Mucosa of rectum (tissue), 2 donors: ENCODE results near the gene RSRC1.
"Not testable (repeated sequence)": the region's sequence is repeated elsewhere in the genome, so short reads cannot be mapped to it uniquely, and the experiment has no call there.

ENCODE experiments used
- H3K27ac ChIP-seq, 2 donors: one replicate each; pipeline ENCODE4 v1.7.0; 2013; ENCODE audit warnings: inconsistent platforms in 2 of 2, low read depth in 2 of 2, low read length in 2 of 2
- H3K27me3 ChIP-seq, 2 donors: one replicate each; pipeline ENCODE4 v1.7.0; 2013; ENCODE audit warnings: low read length in 2 of 2; ENCODE audit not compliant: control insufficient read depth in 2 of 2, insufficient read depth in 2 of 2
- H3K36me3 ChIP-seq, 2 donors: one replicate each; pipeline ENCODE4 v1.7.0; 2013; ENCODE audit warnings: low read length in 2 of 2; ENCODE audit not compliant: control insufficient read depth in 2 of 2, insufficient read depth in 2 of 2
- H3K4me1 ChIP-seq, 2 donors: one replicate each; pipeline ENCODE4 v1.7.0; 2013; ENCODE audit warnings: low read length in 2 of 2, mild to moderate bottlenecking in 1 of 2; ENCODE audit not compliant: control insufficient read depth in 2 of 2, insufficient read depth in 2 of 2
- H3K4me3 ChIP-seq, 2 donors: one replicate each; pipeline ENCODE4 v1.7.0; 2013; ENCODE audit warnings: low read length in 2 of 2
- H3K9ac ChIP-seq, 2 donors: one replicate each; pipeline ENCODE4 v1.7.0; 2013; ENCODE audit warnings: low read length in 2 of 2, low read depth in 1 of 2, mild to moderate bottlenecking in 1 of 2
- H3K9me3 ChIP-seq, 2 donors: one replicate each; pipeline ENCODE4 v1.7.0; 2013; ENCODE audit warnings: low read length in 2 of 2; ENCODE audit not compliant: control insufficient read depth in 2 of 2
- donor health status: healthy.
- donor health status: Normal muscosa, but diverticular disease.

Gene RSRC1

DNA sequence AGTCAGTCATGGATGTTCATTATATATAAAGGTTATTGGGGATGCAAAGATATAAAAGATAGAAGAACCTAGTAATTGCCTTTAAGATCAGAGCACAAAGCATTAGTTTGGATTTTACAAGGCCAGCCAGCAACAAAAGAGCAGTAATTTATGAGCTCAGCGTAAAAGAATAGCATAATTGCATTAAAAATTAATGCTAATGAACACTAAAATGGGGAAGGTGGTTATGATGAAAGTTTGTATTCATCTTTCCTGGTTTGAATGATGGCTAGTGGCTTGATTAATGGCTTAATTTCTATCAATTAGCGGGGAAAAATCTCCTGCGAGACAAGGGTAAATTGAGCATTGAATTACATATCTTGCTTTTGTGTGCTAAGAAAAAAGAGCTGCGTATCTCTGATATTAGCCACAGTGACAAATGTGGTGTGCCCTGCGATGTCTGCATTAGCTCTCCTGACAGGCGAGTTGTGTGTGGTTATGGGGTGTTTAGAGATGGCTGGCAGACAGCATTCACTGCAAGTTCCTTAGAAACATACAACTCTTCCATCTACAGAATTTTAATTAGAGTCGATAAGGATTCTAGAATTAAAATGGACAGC, 418.3 kb downstream of the RSRC1 start:
- no peak overlapping the region for H3K27ac ChIP-seq

DNA sequence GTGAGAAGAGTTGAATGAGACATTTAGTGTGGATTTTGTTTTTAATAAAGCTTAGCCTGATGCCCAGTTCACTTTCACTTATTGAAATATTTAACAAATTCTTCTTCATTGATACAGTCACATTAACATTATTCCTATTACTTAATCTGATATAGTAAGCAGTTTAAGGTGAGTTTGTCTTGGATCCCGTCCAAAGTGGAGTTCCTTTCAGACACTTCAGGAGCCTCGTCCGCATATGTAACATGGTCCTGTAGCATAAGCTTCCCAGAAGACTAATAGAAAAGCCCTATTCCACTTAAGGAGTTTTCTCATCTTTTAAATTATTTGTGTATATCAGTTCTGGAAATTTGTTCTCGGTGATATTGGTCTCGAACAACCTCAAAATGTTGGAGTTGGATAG, 421.4 kb downstream of the RSRC1 start:
- Histone ChIP-seq H3K36me3 (no peaks in the 10 kb centered on the region), H3K4me3 (no peak overlapping the region), H3K27ac (no peak overlapping the region), H3K9me3 (no peaks in the 10 kb centered on the region), H3K27me3 (no peaks in the 10 kb centered on the region), H3K9ac (no peak overlapping the region), H3K4me1 (no peaks in the 10 kb centered on the region)

More for the DNA sequence above, 418.3 kb downstream of the RSRC1 start:
- H3K27me3 ChIP-seq: no peaks in the 10 kb centered on the region
- H3K9me3 ChIP-seq: no peaks in the 10 kb centered on the region
- no peak overlapping the region for H3K9ac ChIP-seq
- no peaks in the 10 kb centered on the region for H3K4me1 ChIP-seq
- H3K4me3 ChIP-seq: no peak overlapping the region
- no peaks in the 10 kb centered on the region for H3K36me3 ChIP-seq

DNA sequence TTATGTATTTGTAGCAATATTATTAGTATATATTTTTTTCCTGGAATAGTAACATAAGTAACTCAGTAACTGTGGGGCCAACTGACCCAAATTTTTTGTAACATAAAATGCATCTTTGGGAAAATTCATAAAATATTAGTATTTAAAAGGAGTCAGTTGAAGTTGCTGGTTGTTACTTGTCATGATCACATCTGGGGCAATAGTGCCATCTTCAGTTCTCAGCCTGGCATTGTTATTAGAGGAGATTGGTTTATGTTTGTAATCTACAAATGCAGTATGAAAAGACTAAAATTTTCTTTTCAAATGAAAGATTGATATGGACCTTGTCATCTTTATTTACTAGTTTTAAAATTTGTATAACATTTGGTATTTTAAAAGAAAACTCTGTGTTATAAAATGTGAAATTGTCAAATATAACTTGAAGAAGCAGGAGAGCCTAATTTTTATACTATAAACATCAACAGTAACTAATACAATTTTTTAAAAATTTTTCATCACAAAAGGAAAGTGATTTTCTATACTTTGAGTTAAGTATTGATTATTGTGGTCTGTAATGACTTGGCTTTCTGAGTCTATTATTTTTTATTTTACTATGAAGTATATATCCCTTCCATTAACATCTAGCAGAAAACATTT, 422.3 kb downstream of the RSRC1 start:
- H3K9ac ChIP-seq: no peak overlapping the region
- H3K4me3 ChIP-seq: no peak overlapping the region
- H3K9me3 ChIP-seq: no peaks in the 10 kb centered on the region
- H3K4me1 ChIP-seq: no peaks in the 10 kb centered on the region
- H3K36me3 ChIP-seq: no peaks in the 10 kb centered on the region
- no peak overlapping the region for H3K27ac ChIP-seq
- H3K27me3 ChIP-seq: no peaks in the 10 kb centered on the region

DNA sequence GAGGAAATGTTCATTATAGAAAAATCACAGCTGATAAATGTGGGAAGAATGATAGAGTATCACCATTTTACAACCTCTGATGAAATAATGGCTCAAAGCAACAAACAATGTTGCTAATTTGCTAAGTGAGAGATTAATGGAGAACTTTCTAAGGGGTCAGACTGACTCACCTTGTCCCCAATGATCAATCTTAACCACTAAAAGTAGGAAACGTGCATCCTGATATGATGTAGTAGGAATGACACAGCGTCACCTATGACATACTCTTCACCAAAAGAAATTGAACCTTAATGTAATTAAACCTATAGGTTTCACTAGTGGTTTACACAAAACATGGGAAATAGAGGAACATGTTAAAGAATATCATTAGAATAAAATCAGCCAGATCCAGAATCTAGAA, 426.0 kb downstream of the RSRC1 start:
- H3K27ac ChIP-seq: no peak overlapping the region
- no peaks in the 10 kb centered on the region for H3K4me1 ChIP-seq
- no peaks in the 10 kb centered on the region for H3K27me3 ChIP-seq
- no peak overlapping the region for H3K9ac ChIP-seq
- H3K9me3 ChIP-seq: no peaks in the 10 kb centered on the region
- no peaks in the 10 kb centered on the region for H3K36me3 ChIP-seq
- H3K4me3 ChIP-seq: no peak overlapping the region

DNA sequence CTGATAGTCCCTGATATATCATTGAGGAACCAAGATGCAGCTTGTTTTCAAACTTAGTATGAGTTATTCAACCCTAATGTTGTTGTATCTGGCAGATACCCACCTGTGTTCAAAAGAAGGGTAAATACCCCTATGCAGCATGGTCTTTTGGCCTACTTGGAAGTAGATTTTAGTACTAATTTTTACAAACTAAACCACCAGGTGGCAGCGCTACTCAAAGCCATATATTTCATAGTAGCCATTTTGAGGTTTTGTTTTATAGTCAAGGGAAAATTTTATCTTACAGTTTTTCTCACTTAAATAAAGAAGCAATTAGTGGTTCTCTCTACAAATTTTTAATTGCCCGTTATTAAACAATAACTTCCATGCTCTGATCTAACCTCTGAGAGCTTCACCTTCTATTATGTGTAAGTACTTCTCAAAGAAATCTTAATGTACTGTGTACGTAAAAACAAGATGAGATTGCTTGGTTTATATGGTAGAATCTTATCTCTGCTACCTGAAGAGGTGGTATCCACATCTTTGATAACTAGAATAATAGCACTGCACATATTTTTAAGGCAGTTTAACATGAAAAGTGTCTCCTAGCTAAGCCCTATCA, 429.6 kb downstream of the RSRC1 start:
- Histone ChIP-seq H3K4me1 (no peaks in the 10 kb centered on the region), H3K9me3 (no peaks in the 10 kb centered on the region), H3K9ac (no peak overlapping the region), H3K4me3 (no peak overlapping the region), H3K36me3 (no peaks in the 10 kb centered on the region), H3K27me3 (no peaks in the 10 kb centered on the region), H3K27ac (no peak overlapping the region)

DNA sequence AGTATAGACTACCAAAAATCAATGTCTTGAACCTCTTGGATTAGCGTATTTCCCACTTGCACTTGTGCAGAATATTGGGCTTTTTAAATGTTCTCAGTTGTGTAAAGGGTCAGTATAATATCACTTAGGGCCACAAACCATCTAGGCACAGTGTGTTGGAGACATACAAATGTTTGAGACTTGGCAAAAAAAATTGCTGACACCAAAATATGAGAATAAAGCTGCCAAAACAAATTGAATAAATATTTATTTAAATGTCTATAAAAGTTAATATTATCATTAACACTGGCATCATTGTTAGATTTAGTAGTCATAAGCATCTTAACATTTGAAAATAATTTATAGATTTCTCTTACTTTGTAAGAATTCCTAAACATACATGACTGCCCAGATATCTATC, 430.2 kb downstream of the RSRC1 start:
- no peaks in the 10 kb centered on the region for H3K4me1 ChIP-seq
- no peak overlapping the region for H3K4me3 ChIP-seq
- H3K27ac ChIP-seq: no peak overlapping the region
- H3K36me3 ChIP-seq: no peaks in the 10 kb centered on the region
- no peak overlapping the region for H3K9ac ChIP-seq
- no peaks in the 10 kb centered on the region for H3K27me3 ChIP-seq
- H3K9me3 ChIP-seq: no peaks in the 10 kb centered on the region

DNA sequence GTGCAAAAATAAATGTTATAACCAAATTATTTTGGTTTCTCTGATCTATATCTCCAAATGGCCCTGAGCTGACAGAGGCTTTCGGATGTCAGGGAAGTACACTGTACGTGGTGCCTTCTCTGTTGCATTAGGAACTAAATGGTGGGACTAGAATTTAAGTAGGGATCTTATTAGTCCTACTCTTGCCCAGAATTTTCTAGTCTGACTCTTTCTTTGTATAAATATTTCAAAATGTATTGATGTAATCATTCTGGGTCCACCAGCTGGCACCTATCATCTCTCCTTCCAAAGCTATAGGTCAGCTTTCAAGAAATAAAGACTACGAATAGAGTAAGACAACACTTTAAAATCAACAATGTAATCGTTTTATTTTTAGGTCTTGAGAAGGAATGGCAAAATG, 438.8 kb downstream of the RSRC1 start:
- no peak overlapping the region for H3K27ac ChIP-seq
- no peaks in the 10 kb centered on the region for H3K36me3 ChIP-seq
- H3K4me1 ChIP-seq: no peaks in the 10 kb centered on the region
- H3K9ac ChIP-seq: no peak overlapping the region
- H3K27me3 ChIP-seq: no peaks in the 10 kb centered on the region
- no peaks in the 10 kb centered on the region for H3K9me3 ChIP-seq
- H3K4me3 ChIP-seq: no peak overlapping the region

DNA sequence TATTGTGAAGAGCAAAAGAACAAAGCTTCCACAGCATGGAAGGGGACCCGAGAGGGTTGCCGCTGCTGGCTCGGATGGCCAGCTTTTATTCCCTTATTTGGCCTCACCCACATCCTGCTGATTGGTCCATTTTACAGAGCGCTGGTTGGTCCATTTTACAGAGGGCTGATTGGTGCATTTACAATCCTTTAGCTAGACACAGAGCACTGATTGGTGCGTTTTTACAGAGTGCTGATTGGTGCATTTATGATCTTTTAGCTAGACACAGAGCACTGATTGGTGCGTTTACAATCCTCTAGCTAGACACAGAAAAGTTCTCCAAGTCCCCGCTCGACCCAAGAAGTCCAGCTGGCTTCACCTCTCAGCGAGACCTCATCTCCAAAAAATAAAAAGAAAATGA, 440.0 kb downstream of the RSRC1 start:
- H3K36me3 ChIP-seq, H3K4me1 ChIP-seq, H3K4me3 ChIP-seq, H3K9ac ChIP-seq, H3K27me3 ChIP-seq, H3K9me3 ChIP-seq, H3K27ac ChIP-seq: not testable (repeated sequence)

DNA sequence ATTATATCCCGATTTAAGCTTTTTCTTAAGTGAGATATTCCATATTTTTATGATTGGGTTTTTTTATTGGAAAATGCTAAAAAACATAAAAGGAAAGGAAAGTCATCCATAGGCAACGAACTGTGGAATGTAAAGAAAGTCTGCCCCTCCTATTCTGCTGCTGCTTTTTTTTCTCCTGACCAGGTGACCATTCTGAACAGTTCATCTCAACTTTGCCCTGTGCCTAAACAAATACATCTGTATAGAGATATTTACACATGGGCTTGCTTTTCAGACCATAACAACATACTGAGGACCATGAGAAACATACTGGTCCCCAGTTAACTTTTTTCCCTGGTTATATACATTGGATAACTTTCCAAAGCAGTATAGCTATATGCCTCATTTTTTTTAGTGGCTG, 442.2 kb downstream of the RSRC1 start:
- H3K4me3 ChIP-seq: no peak overlapping the region
- no peaks in the 10 kb centered on the region for H3K27me3 ChIP-seq
- H3K4me1 ChIP-seq: no peaks in the 10 kb centered on the region
- no peaks in the 10 kb centered on the region for H3K36me3 ChIP-seq
- H3K9me3 ChIP-seq: no peaks in the 10 kb centered on the region
- no peak overlapping the region for H3K9ac ChIP-seq
- H3K27ac ChIP-seq: no peak overlapping the region

DNA sequence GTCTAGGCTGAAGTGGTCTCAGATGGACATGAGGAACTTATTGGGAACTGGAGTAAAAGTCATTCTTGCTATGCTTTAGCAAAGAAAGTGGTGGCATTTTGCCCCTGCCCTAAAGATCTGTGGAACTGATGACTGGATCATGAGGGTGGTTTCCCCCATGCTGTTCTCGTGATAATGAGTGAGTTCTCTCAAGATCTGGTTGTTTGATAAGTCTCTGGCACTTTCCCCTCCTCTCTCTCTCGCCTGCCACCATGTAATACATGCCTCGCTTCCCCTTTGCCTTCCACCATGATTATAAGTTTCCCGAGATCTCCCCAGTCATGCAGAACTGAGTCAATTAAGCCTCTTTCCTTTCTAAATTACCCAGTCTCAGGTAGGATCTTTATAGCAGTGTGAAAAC, 449.6 kb downstream of the RSRC1 start:
- Histone ChIP-seq H3K9me3 (no peaks in the 10 kb centered on the region), H3K27ac (no peak overlapping the region), H3K4me3 (no peak overlapping the region), H3K27me3 (no peaks in the 10 kb centered on the region), H3K4me1 (no peaks in the 10 kb centered on the region), H3K9ac (no peak overlapping the region), H3K36me3 (no peaks in the 10 kb centered on the region)
